ENCODE results near the gene SLC6A17.

SLC6A17 gene

DNA sequence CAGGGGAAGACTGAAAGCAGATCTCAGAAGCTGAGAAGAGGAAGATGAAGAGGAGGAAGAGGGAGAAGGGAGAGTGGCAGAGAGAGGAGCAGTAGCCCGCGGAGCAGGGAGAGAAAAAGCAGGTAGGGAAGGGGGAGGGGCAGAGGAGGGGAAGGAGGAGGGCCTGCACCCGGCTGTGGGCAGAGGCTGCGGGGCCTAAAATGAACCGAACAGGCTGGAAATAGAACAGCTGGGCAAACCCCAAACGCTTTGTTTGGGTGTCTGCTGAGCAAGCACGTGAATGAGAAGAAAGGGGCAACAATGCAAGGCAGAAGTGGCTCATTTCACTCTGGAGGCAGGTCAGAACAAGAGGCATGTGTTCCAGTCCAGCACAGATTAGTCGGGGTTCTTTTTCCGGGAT, 93.3 kb downstream of the SLC6A17 start:
- no peak for DNase-seq

DNA sequence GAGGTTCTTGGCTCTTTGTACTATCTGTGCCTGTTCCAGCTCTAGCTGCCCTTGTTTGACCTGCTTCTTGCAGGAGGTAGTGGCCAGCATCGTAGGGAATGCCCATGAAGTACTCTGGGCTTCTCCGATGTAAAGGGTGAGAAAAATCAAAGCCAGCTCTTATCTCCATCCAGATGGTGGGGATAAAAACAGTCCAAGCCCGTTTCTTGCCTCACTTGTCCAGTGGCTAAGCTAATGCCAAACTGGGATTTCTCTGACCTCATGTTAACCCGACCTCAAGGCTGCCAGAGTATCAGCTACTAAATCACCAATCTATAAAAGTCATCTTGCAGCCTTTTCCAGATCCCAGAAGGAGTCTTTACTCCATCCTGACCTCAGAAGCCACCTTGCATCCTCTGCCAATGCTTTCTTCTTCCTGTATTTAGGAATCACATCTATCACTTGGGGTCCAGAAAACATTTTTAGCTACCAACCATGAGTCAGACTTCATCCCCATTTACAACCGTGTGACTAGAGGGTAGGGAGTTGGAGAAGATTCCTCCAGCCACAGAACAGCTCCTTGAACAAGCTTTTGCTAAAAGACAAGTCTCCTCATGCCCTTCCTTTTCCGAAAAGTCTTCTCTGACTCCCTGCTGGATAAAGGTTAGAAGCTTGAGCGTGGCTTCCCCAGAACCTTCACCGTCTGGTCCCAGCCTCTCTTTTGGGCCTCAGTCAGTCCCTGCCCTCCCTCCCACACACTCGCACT, 95.8 kb downstream of the SLC6A17 start:
- no peak for DNase-seq

DNA sequence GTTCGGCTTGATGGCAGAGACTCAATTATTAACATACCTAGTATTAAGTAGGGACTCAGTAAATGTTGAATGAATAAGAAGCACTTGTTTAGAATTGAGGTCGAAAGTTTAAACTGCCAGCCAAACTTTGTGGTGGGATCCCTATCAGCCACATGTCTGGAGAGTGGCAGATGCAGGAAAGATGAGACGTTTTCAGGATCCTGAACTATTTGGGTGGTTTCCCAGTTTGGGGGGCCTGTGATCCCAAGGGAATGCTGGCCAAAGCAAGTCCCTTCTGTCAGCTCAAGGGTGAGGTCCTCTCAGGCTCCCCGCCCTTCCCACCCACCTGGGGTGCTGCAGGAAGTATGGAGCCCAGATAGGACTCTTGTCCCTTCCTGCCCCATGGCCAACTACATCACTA, 98.5 kb downstream of the SLC6A17 start:
- no peak for DNase-seq

DNA sequence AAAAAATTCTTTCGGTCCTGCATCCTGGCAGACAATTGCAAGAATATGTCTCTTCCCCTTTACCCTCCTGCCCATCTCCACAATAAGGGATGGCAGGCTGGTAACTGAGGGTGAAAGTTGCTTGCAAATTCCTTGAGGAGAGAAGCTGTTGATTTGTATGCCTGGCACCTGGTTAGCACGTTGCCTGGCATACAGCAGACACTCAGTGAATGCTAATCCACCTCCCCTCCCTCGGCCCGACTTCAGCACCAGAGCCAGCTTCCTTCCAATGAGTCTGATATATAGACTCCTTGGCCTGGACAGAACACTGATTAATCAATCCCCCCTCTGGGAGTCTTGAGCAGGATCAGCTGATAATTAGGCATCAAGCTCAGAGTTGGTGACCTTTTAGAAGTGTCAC, 99.0 kb downstream of the SLC6A17 start:
- DNase-seq = no peak

DNA sequence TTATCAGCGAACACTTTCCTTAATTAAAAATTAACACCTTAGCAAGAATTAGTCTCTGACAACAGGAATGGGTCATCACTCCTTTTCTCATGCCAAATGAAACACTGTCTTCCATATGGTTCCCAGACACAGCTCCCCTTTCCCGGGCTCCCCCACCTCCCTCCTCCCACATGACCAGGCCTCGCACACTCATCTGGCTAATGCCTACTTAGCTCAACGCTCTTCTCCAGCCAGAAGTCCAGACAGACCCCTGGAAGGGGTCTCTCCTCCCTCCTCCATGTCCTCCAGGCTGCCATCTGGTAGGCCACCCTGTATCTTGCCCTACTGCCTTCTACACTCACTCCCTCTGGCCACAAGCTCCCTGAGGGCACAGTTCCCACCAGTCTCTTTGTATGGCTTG, 99.7 kb downstream of the SLC6A17 start:
- no peak for DNase-seq

DNA sequence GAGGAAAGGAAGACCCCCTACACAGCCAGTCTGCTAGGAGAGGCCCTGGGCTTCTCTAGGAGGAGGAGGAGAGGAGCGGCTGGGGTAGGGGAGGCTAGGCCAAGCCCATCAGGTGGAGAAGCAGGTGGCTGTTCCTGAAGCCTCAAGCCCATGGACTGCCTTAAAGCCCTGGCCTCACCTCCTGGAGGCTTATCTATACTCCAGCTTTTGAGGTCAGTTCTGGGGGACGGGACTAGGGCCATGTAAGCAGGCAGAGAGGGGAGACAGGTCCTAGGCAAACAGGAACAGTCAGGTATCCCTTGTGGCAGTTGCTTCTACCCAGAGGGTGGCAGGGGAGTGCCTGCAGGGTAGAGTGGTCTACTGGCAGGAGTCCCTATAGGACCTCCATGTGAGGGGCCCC, 100.5 kb downstream of the SLC6A17 start:
- DNase-seq = no peak

All from T-helper 9 cell (primary cell).